B cell (primary cell): ENCODE results near the gene WDR43. TPM values are rescaled to one million over a fixed set of nuclear protein-coding genes. Genes with fewer than 3 reads are reported as not detected.

Source experiments
- ATAC-seq: fragments of 200-7000 bp; cut with Tn5 transposase; one replicate; pipeline ENCODE4 v1.10.0; 2021; ENCODE audit warnings: low read depth, mild to moderate bottlenecking, moderate number of reproducible peaks, moderate library complexity
- CTCF ChIA-PET: fragments of 350-600 bp; sonication (Branson Sonifier 250); formaldehyde crosslinking; loops from one replicate; lab custom pipeline; 2021; ENCODE audit warnings: antibody characterized with exemption, inconsistent platforms; lab: Charles Lee
- POLR2A ChIA-PET: fragments of 350-600 bp; sonication (Branson Sonifier 250); formaldehyde crosslinking; loops from one replicate; lab custom pipeline; 2021; ENCODE audit warnings: antibody characterized with exemption; lab: Charles Lee
- DNase-seq: peaks from one replicate; pipeline ENCODE4 v3.0.0; 2013
- H2AFZ ChIP-seq: 2 replicates; pipeline ENCODE4 v1.6.1; 2012; ENCODE audit warnings: mild to moderate bottlenecking, low read depth, low read length; ENCODE audit not compliant: insufficient read depth, poor library complexity, severe bottlenecking
- H3K27ac ChIP-seq, 2 donors: 1 replicate in 1 of 2; 2 replicates in 1 of 2; pipeline ENCODE4 v1.5.1; 2012 to 2013; ENCODE audit warnings: low read length in 2 of 2, mild to moderate bottlenecking in 2 of 2, moderate library complexity in 1 of 2
- H3K27me3 ChIP-seq, 4 experiments: fragments of 200-600 bp in 1 of 4; sonication (generic) in 1 of 4; replicated peaks in 1 of 4; 1 replicate in 2 of 4; 2 replicates in 2 of 4; pipeline versions ENCODE4 v1.6.1 to v1.7.0; 2013 to 2016; ENCODE audit warnings: low read length in 3 of 4, mild to moderate bottlenecking in 2 of 4, mixed read lengths in 1 of 4, moderate library complexity in 1 of 4; ENCODE audit not compliant: insufficient read depth in 4 of 4, control insufficient read depth in 3 of 4; ENCODE audit errors: control extremely low read depth in 1 of 4
- H3K36me3 ChIP-seq, 2 experiments: replicated peaks in 1 of 2; 1 replicate in 1 of 2; 2 replicates in 1 of 2; pipeline versions ENCODE4 v1.6.1 to v1.7.1; 2013; ENCODE audit warnings: low read length in 1 of 2; ENCODE audit not compliant: insufficient read depth in 2 of 2, control insufficient read depth in 1 of 2; ENCODE audit errors: control extremely low read depth in 1 of 2, extremely low read depth in 1 of 2
- H3K4me1 ChIP-seq, 2 donors: fragments of 200-600 bp in 1 of 2; sonication (generic) in 1 of 2; 1 replicate in 1 of 2; 2 replicates in 1 of 2; pipeline versions ENCODE4 v1.5.1 to v1.6.1; 2013 to 2017; ENCODE audit warnings: low read length in 2 of 2; ENCODE audit not compliant: control insufficient read depth in 2 of 2, insufficient read depth in 2 of 2
- H3K4me2 ChIP-seq: replicated peaks from 2 replicates; pipeline ENCODE3; 2012; ENCODE audit warnings: mild to moderate bottlenecking, low read depth, low read length; ENCODE audit not compliant: poor library complexity, severe bottlenecking
- H3K4me3 ChIP-seq, 5 experiments: fragments of 200-600 bp in 1 of 5; sonication (generic) in 1 of 5; 1 replicate in 3 of 5; 2 replicates in 2 of 5; pipeline versions ENCODE4 v1.5.1 to v1.7.0; 2011 to 2016; ENCODE audit warnings: low read length in 4 of 5, mild to moderate bottlenecking in 4 of 5, low read depth in 2 of 5, control low read depth in 1 of 5, moderate library complexity in 1 of 5; ENCODE audit not compliant: insufficient read depth in 1 of 5; ENCODE audit errors: control extremely low read depth in 1 of 5, extremely low read depth in 1 of 5
- H3K79me2 ChIP-seq: fragments of 200-600 bp; sonication (generic); one replicate; pipeline ENCODE4 v1.6.0; 2016; ENCODE audit warnings: low read length; ENCODE audit not compliant: control insufficient read depth, insufficient read depth
- H3K9ac ChIP-seq: fragments of 200-600 bp; sonication (generic); 2 replicates; pipeline ENCODE4 v1.6.1; 2017; ENCODE audit warnings: mild to moderate bottlenecking, low read length, moderate library complexity
- H3K9me3 ChIP-seq, 3 donors: one replicate each; pipeline versions ENCODE4 v1.6.1 to v1.7.1; 2013; ENCODE audit warnings: low read length in 2 of 3; ENCODE audit not compliant: control insufficient read depth in 2 of 3, insufficient read depth in 1 of 3; ENCODE audit errors: control extremely low read depth in 1 of 3
- H4K20me1 ChIP-seq: 2 replicates; pipeline ENCODE4 v1.6.0; 2012; ENCODE audit warnings: mild to moderate bottlenecking, low read length; ENCODE audit not compliant: insufficient read depth, control insufficient read depth, poor library complexity, severe bottlenecking
- H3K27ac Mint-ChIP-seq: one replicate; pipeline ENCODE4 v1.8.0; 2021; ENCODE audit warnings: mixed read lengths
- H3K27me3 Mint-ChIP-seq: one replicate; pipeline ENCODE4 v1.8.0; 2021; ENCODE audit warnings: mixed read lengths
- H3K4me1 Mint-ChIP-seq: one replicate; pipeline ENCODE4 v1.8.0; 2021; ENCODE audit warnings: mixed read lengths
- H3K4me3 Mint-ChIP-seq: one replicate; pipeline ENCODE4 v1.8.0; 2021; ENCODE audit warnings: mixed read lengths
- H3K9me3 Mint-ChIP-seq: one replicate; pipeline ENCODE4 v1.8.0; 2022; ENCODE audit warnings: mixed read lengths; ENCODE audit not compliant: insufficient read depth
- EZH2 ChIP-seq: IDR thresholded peaks from 2 replicates; pipeline ENCODE4 v1.6.1; 2012; ENCODE audit warnings: borderline replicate concordance, low read depth, mild to moderate bottlenecking, moderate library complexity, low read length; ENCODE audit not compliant: insufficient read depth, poor library complexity, severe bottlenecking
- WGBS: methylation state at CpG from one replicate; pipeline ENCODE4 v1.1.5; 2013; ENCODE audit warnings: missing lambda C conversion rate; ENCODE audit not compliant: insufficient coverage; 5-methylcytosine and 5-hydroxymethylcytosine counted together
- intact Hi-C: fragments of 100-400 bp; cut with micrococcal nuclease; formaldehyde crosslinking; loops from one replicate; pipeline ENCODE4 v1.10.0; 2022
- polyA plus RNA-seq: library from polyadenylated mRNA; depleted of rRNA; stranded (reverse); fragments of >200 nt; gene quantifications from 2 replicates; pipeline ENCODE4 v1.2.3, GENCODE V29; 2012
- total RNA-seq, 2 donors: library from RNA; stranded (reverse); fragments of 120-200 nt in 1 of 2; gene quantifications; 1 replicate in 1 of 2; 2 replicates in 1 of 2; pipeline versions ENCODE4 v1.2.3 to v1.2.4, GENCODE V29; 2013 to 2022
- TF ChIP-seq, protein P1 (sequence below): fragments of 200-600 bp; IDR thresholded peaks from one replicate; pipeline ENCODE4 v1.8.0; 2022; ENCODE audit warnings: antibody characterized with exemption, mild to moderate bottlenecking

The WDR43 gene
- total and polyA plus RNA-seq, 2 donors (not counting 1 experiment from before 2014, with no cell fraction given), result 22.5 to 51.0 TPM

- ATAC-seq (no peak), DNase-seq (no peak)
- ChIA-PET POLR2A (no interaction called here), CTCF (no interaction called here)
- intact Hi-C loops, result no loop called here
- Histone ChIP-seq H3K27me3 (no peaks in the 10 kb centered on the region), H4K20me1 (peaks cover 8% of the 10 kb centered on the region), H3K9me3 (no peaks in the 10 kb centered on the region), H2AFZ (no peak overlapping the region), H3K4me3 (no peak overlapping the region), H3K9ac (no peak overlapping the region), H3K36me3 (peaks cover 15 to 57% of the 10 kb centered on the region in 2 experiments), H3K4me2 (no peak overlapping the region), H3K27ac (no peak overlapping the region), H3K79me2 (peaks cover 11% of the 10 kb centered on the region), H3K4me1 (no peaks in the 10 kb centered on the region)
- no CpG with 5 or more reads among the region's 1 CpG for WGBS
- no peak overlapping the region for H3K27ac Mint-ChIP-seq
- H3K4me3 Mint-ChIP-seq, result no peak overlapping the region
- no peaks in the 10 kb centered on the region for H3K9me3 Mint-ChIP-seq
- H3K4me1 Mint-ChIP-seq, result no peaks in the 10 kb centered on the region
- no peak for TF ChIP-seq EZH2
- TF ChIP-seq, protein P1, sequence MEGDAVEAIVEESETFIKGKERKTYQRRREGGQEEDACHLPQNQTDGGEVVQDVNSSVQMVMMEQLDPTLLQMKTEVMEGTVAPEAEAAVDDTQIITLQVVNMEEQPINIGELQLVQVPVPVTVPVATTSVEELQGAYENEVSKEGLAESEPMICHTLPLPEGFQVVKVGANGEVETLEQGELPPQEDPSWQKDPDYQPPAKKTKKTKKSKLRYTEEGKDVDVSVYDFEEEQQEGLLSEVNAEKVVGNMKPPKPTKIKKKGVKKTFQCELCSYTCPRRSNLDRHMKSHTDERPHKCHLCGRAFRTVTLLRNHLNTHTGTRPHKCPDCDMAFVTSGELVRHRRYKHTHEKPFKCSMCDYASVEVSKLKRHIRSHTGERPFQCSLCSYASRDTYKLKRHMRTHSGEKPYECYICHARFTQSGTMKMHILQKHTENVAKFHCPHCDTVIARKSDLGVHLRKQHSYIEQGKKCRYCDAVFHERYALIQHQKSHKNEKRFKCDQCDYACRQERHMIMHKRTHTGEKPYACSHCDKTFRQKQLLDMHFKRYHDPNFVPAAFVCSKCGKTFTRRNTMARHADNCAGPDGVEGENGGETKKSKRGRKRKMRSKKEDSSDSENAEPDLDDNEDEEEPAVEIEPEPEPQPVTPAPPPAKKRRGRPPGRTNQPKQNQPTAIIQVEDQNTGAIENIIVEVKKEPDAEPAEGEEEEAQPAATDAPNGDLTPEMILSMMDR, result no peak
- no peaks in the 10 kb centered on the region for H3K27me3 Mint-ChIP-seq
Measured at GRCh38 chr2:28915939-28916338, 21.5 kb downstream of the WDR43 start.

- 100% methylated on average over 2 of the region's 4 CpGs for WGBS
- H3K9ac ChIP-seq, result no peak overlapping the region
- Mint-ChIP-seq H3K4me3 (no peak overlapping the region), H3K9me3 (no peaks in the 10 kb centered on the region), H3K27ac (no peak overlapping the region), H3K27me3 (no peaks in the 10 kb centered on the region), H3K4me1 (no peaks in the 10 kb centered on the region)
- H3K27ac ChIP-seq, result no peak overlapping the region
- H3K36me3 ChIP-seq, result peaks cover 15 to 88% of the 10 kb centered on the region in 2 experiments
- no peak for DNase-seq
- H2AFZ ChIP-seq, result no peak overlapping the region
- no peaks in the 10 kb centered on the region for H3K9me3 ChIP-seq
- ChIA-PET CTCF (no interaction called here), POLR2A (no interaction called here)
- H3K4me2 ChIP-seq, result no peak overlapping the region
- no peaks in the 10 kb centered on the region for H3K4me1 ChIP-seq
- H3K27me3 ChIP-seq, result no peaks in the 10 kb centered on the region
- peaks cover 6% of the 10 kb centered on the region for H3K79me2 ChIP-seq
- H4K20me1 ChIP-seq, result peaks cover 6% of the 10 kb centered on the region
- H3K4me3 ChIP-seq, result no peak overlapping the region
- TF ChIP-seq, protein P1, result no peak
- TF ChIP-seq EZH2, result no peak
- intact Hi-C loops, result no loop called here
- no peak for ATAC-seq
Measured at GRCh38 chr2:28926847-28927246, 32.4 kb downstream of the WDR43 start.
